ENCODE data around the gene SERAC1.
A peak's percentile ranks its signal among the peaks of the same experiment; 100 is the strongest.
"Not testable (repeated sequence)": the region's sequence is repeated elsewhere in the genome, so short reads cannot be mapped to it uniquely, and the experiment has no call there.

The SERAC1 gene

DNA sequence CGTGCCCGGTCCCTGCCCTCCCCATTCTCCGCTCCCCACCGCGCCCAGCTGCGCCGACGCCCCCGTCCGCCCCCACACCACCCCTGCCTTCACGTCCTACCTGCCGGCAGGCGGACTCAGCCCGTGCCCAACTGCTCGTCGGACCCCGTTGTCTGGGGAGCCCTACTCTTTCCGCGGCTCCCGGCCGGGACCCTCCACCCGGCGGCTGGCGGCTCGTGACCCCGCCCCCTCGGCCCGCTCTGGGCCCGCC is at the start of gene SERAC1:
Gene SERAC1 (minus strand): TSS at position 223 of the 250 bp plus-strand sequence. CDS start 9,899 bp downstream, outside the sequence.
- no peak for DNase-seq

DNA sequence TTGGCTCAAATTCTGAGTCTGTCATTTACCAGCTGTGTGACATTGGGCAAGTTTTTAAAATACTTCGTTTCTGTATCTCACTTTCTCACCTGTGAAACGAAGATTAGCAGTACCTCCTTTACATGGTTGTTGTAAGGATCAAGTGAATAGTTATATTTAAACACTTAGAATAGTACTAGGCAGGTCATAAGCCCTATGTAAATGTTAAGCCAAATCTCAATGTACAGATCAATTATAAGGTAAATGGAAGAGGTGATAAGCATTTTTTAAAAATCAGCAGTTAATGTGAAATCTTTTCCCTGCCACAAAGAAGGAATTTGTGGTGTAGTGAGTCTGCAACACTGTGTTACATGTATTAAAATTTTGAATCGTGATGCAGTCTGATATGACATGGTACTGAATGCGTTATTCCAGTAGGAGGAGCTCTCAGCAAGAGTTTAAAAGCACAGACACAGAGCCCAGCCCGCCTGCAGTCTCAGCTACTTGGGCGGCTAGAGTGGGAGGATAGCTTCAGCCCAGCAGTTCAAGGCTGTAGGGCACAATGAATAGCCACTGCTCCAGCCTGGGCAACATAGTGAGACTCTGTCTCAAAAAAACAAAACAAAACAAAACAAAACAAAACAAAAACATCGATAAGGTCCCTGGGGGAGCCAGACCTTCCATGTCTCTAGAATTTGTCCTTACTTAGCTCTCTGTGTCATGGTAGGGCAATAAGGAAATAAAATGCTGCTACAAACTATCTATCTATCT is 46.0 kb upstream of the SERAC1 start:
- DNase-seq = peak; percentile 47

DNA sequence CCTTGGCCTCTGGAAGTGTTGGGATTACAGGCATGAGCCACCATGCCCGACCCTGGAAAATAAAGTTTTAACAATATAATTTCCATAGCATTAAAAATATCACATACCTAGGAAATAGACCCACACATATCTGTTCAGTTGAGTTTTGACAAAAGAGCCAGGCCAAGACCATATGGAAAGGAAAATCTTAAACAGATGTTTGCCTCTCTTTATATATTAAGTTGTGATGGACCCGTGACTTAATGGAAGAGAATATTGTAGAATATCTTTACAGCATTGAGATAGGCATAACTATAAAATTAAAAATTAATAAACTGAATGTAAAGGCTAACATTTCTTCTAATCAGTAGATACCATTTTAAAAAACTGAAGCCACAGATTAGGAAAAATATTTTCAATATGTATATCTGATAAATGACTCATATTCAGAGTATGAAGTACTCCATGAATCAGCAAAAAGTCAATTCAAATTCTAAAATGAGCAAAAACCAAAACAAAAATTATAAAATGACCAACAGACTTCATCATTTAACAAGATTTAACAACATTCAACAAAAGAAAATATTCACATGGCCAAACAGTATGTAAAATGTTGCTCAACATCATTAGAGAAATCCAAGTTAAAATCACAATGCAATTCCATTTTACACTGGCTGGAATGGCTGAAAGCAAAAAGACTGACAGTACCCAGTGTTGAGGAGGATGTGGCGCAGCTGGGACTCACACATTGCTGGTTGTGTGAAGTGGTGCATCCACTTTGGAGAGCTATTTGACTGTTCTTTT is 43.4 kb upstream of the SERAC1 start:
- DNase-seq = no peak

DNA sequence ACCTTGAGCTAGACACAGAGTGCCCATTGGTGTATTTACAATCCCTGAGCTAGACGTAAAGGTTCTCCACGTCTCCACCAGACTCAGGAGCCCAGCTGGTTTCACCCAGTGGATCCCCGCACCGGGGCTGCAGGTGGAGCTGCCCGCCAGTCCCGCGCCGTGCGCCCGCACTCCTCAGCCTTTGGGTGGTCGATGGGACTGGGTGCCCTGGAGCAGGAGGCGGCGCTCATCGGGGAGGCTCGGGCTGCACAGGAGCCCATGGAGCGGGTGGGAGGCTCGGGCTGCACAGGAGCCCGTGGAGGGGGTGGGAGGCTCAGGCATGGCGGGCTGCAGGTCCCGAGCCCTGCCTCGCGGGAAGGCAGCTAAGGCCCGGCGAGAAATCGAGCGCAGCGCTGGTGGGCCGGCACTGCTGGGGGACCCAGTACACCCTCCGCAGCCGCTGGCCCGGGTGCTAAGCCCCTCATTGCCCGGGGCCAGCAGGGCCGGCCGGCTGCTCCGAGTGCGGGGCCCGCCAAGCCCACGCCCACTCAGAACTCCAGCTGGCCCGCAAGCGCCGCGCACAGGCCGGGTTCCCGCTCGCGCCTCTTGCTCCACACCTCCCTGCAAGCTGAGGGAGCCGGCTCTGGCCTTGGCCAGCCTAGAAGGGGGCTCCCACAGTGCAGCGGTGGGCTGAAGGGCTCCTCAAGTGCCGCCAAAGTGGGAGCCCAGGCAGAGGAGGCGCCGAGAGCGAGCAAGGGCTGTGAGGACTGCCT is 41.7 kb upstream of the SERAC1 start:
- DNase-seq = not testable (repeated sequence)

DNA sequence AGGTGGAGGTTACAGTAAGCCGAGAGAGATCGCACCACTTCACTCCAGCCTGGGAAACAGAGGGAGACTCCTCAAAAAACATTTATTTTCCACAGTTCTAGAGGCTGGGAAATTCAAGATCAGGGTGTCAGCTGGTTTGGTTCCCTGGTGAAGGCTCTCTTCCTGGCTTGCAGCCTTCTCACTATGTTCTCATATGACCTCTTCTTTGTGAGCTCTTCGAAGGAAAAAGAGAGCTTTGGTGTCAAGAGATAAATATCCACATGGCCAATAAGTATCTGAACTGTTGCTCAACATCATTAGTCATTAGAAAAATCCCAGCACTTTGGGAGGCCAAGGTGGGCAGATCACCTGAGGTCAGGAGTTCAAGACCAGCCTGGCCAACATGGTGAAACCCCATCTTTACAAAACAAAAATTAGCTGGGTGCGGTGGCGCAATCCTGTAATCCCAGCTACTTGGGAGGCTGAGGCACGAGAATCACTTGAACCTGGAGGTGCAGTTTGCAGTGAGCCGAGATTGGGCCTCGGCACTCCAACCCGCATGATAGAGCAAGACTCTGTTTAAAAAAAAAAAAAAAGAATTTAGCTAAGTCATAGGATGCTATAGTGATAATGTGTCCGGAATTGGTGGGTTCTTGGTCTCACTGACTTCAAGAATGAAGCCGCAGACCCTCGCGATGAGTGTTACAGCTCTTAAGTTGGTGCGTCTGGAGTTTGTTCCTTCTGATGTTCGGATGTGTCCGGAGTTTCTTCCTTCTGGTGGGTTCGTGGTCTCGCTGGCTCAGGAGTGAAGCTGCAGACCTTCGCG is 40.4 kb upstream of the SERAC1 start:
- DNase-seq = not testable (repeated sequence)

DNA sequence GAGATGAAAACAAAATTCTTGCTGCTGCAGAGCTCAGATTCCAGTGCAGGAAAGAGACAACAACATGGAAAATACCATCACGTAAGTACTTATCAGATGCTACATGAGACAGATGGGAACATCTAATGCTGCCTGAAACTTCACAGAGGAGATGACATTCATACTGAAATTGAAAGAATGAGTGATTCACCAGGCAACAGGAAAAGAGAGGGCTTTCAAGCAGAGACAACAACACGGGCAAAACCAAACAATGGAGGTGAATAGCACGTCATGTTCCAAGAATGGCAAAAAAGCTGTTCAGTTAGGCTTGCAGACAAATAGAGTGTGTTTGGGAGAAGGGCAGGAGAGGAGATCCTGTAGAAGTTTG is 39.3 kb upstream of the SERAC1 start:
- DNase-seq = no peak

DNA sequence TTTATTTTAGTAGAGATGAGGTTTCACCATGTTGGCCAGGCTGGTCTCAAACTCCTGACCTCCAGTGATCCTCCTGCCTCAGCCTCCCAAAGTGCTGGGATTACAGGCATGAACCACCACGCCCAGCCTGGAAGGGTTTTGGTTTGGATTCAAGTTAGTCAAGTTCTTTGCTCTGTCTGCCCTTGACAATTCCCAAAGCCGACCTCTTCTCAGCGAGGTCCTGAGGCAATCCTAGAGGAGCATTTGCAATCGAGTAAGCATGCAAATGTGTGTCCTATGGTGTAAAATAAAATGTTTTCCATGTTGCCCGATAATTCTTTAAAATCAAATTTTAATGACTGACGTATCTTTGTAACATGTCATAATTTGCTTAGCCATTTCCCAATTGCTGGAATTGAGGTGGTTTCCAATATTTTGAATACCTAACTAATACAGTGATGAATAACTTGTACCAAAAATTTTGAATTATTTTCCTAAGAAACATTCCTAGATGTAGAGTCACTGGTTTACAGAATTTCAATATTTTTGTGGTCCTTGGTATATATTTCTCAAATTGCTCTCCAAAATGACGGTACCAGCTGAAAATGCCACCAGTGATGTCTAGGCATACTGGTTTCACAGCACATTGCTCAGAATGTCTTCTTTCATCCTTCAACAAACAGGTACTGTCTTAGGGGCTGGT is 38.8 kb upstream of the SERAC1 start:
- DNase-seq = no peak

DNA sequence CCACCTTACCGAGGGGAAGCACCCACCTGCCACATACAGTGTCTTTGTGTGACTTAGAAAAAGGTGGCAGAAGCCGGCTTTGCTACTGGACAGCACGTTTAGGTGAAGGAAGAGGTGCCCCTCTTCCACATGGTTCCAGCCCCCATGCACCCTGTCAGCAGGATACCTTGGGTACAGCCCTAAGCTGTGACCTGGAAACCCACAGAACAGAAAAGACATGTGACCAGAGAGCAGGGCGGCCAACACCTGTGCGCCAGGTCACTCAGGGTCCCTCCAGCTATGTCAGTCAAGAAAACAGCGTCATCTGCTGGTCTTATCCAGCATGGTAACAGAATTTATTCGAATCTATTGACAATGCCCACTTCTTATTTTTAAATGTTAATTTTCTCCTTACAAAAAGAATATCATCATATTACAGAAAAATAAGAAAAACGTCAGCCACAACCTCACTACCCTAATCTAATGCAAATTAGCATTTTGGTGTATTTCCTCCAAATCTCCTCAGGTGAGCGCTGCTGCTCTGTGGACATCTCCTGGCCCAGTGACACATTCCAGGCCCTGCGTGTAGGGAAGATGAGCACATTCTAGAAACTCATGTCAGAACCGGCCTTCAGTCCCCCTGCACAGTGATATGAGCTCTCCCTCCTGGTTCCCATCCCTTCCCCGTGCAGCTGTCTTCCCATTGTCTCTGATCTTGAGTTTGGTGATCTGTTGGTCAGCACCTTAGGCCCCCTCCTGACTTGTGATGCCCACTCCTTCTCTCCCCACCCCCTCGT is 37.3 kb upstream of the SERAC1 start:
- DNase-seq = no peak

DNA sequence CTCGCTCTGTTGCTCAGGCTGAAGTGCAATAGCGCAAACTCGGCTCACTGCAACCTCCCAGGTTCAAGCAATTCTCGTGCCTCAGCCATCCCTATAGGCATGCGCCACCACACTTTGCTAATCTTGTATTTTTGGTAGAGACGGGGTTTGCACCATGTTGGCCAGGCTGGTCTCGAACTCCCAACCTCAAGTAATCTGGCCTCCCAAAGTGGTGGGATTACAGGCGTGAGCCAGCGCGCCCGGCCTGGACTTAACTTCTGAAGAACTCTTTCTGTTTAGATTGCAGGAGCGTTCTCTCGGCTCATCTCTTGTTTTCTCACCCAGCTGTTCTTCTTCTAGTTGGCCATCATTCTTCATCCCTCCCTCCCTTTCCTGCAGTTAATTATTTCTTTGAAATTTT is 30.4 kb upstream of the SERAC1 start:
- DNase-seq = no peak

DNA sequence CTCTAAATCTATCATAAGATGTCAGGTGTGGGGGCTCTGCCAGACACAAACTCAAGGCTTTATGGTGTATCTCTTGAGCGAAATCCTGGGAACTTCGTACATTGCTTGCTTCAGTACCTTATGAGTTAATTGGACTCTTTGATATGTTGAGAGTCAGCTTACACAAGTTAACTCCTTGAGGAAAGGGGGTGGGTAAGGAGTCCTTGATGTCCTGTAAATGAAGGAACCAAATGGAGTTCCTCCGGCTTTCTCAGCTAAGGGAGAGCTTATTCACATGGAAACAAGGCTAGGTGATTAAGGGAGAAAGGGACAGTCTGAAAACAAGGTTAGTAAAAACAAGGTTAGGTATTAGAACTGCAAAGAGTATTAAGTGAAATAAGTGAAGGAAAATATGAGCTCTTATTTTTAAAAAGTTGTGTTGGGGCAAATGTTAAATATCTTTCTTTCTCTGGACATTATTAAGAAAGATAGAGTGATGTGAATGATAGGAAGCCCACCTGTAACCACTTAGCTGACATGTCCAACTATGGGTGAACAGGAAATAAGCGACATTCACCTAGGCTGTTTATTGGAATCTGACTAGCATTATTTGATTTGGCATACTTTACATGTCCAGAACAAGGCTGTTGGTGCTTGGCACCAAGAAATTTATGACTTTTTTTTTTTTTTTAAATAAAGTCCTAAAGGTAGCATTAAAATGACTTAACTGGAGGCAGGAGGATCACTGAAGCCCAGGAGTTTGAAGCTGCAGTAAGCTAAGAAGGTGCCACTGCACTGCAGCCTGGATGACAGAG is 26.6 kb upstream of the SERAC1 start:
- no peak for DNase-seq

DNA sequence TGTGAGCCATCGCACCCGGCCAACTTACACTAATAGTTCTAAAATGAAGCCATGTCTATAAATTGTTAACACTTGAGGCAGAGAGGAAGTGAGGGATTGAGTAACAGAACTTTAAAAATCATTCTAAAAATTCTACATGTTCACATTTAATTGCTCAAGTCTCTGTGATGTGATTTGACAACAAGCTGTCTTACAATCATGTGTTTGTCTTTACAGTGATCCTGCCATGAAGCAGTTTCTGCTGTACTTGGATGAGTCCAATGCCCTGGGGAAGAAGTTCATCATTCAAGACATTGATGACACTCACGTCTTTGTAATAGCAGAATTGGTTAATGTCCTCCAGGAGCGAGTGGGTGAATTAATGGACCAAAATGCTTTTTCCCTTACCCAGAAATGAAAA is 23.7 kb upstream of the SERAC1 start:
- no peak for DNase-seq

DNA sequence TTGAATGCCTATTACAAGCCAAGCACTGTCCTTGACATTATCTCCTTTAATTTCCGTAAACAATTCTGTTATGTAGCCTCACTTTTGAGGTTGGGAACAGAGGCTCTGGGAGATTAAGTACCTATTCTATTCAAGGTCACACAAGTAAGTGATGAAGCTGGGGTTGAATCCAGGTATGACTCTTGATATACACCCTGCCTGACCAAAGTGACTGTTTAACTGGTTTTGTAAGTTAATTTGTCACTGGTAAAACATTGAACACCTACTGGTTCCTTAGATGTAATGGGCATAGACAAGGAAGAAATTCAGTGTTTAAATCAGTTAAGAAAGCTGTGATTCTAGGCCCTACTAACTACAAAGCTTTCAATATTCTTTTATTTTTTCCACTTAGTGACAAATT is 23.0 kb upstream of the SERAC1 start:
- no peak for DNase-seq

DNA sequence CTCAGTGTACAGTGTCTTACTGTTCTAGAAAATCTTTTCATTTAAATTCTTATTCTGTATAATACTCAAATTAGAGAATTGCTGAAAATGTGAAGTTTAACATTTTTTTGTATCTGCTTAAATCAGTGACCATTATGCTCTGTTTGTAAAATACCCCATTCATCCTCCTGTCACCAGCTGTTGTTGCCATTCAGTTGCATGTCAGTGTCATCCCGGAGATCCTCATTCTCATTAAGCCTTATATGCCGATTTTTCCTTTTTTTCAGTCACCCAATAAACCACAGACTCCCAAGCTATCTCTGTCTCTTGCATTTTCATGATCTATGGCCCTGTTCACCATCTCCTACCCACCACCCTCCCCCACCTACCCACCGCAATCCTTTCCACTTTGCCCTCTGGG is 20.5 kb upstream of the SERAC1 start:
- no peak for DNase-seq

DNA sequence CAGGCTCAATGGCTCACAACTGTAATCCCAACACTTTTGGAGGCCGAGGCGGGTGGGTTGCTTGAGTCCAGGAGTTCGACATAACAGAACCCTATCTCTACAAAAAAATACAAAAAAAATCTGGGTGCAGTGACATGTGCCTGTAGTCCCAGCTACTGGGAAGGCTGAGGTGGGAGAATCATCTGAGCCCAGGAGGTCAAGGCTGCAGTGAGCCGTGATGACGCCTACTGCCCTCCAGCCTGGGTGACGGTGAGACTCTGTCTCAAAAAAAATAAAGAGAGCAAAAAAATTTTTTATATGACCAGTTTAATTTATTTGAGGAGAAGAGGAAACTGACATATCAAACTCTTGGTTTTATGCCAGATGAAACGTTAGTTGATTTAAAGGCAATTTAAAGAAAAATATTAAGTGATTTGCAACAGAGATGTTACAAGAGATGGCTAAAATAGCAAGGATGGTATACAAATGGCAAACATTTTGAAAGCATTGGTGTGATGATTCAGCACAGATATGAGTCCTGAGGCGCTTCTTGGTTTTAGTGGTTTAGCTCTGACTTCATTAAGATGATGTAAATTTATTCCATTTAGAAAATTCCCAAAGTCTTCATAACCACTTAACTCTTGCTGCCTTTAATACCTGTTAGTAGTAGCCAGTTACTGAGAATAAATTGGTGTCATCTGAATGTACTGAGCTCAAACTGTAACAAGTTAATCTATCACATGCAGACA is 17.8 kb upstream of the SERAC1 start:
- no peak for DNase-seq

DNA sequence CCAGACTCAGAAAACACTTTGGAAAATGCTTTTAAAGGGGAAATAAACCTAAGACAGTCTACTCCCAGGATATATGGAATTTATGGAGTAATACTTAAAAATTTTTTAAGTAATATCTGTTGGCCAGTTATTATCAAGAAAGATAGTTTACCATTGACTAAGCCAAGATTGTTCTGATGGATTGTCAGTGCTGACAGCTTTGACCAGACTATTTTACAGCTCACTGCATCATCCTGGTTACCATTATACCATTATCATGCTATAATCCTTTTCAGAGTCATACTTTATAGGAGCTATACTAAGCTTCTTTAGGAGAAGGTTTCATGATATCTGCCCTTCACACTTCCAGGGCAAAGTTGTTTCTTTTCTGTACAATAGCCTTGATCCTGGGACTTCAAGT is 16.5 kb upstream of the SERAC1 start:
- DNase-seq = no peak

DNA sequence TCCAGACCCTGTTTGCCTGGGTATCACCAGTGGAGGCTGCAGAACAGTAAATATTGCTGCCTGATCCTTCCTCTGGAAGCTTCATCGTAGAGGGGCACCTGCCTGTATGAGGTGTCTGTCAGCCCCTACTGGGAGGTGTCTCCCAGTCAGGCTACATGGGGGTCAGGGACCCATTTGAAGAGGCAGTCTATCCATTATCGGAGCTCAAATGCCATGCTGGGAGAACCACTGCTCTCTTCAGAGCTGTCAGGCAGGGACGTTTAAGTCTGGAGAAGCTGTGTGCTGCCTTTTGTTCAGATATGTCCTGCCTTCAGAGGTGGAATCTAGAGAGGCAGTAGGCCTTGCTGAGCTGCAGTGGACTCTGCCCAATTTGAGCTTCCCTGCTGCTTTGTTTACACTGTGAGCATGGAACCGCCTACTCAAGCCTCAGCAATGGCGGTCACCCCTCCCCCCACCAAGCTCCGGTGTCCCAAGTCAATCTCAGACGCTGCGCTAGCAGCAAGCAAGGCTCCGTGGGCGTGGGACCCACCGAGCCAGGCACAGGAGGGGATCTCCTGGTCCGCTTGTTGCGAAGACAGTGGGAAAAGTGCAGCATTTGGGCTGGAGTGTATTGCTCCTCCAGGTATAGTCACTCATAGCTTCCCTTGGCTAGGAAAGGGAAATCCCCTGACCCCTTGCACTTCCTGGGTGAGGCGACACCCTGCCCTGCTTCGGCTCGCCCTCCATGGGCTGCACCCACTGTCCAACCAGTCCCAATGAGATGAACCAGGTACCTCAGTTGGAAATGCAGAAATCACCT is 15.3 kb upstream of the SERAC1 start:
- DNase-seq = not testable (repeated sequence)

DNA sequence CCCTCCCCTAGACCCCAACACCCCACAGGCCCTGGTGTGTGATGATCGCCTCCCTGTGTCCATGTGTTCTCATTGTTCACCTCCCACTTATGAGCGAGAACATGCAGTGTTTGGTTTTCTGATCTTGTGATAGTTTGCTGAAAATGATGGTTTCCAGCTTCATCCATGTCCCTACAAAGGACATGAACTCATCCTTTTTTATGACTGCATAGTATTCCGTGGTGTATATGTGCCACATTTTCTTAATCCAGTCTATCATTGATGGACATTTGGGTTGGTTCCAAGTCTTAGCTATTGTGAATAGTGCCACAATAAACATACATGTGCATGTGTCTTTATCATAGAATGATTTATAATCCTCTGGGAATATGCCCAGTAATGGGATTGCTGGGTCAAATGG is 9.7 kb upstream of the SERAC1 start:
- not testable (repeated sequence) for DNase-seq

DNA sequence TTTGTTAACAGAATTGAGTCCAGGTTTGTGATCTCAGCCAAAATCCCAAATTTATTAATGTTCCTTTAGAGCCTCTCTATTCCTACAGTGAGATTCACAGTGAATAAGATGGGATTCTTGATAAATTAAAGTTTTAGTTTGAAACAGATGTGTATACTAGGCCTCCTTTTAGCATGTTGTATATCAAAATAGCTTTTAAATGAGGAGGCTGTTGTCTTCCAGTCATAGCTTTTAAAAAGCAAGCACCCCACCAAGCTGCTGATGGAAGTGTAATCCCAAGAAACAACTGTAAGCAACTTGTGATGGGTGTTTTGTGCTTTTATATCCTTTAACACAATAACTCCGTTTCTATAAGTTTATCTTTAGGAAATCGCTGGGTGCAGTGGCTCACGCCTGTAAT is 7.0 kb upstream of the SERAC1 start:
- no peak for DNase-seq

DNA sequence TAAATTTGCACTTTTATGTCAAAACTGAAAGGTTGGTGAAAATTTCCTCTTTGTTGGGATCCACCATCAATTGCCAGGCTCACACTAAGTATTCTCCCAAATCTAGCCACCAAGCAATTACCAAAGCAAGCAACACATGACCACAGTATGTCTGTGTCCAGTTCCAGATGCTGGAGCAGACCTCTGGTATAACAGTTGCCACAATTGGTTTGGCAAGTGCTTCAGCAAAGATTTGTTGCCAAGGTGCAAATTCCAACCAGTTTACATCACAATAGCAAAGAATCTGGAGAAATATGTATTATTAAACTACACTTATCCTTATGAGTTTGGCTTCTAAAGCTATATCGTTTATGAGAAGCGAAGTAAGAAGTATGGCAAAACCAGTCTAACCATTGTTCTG is 6.5 kb upstream of the SERAC1 start:
- no peak for DNase-seq

All from NCI-H1436 (cell line).